ENCODE data around the gene CMTR1.
"Not testable (repeated sequence)": the region's sequence is repeated elsewhere in the genome, so short reads cannot be mapped to it uniquely, and the experiment has no call there.

Gene CMTR1

GRCh38 chr6:37432916-37433656 lies at the start of gene CMTR1:
TSS of gene CMTR1 (plus strand) at chr6:37433221. CDS start at chr6:37435630, 2,409 bp downstream.
- peak; percentile 99 for DNase-seq

DNA sequence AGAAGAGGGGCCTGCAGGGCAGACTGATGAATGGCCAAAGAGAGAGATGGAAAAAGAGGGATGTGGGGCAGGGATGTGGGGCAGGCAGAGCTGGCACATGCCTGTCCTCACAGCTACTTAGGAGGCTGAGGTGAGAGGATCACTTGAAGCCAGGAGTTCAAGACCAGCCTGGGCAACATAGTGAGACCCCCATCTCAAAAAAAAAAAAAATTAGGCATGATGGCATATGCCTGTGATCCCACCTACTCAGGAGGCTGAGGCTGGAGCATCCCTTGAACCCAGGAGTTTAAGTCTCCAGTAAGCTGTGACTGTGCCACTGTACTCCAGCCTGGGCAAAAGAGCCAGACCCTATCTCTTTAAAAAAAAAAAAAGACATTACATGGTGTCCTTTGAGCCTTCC lies 44.4 kb upstream of the CMTR1 start:
- no peak for DNase-seq

DNA sequence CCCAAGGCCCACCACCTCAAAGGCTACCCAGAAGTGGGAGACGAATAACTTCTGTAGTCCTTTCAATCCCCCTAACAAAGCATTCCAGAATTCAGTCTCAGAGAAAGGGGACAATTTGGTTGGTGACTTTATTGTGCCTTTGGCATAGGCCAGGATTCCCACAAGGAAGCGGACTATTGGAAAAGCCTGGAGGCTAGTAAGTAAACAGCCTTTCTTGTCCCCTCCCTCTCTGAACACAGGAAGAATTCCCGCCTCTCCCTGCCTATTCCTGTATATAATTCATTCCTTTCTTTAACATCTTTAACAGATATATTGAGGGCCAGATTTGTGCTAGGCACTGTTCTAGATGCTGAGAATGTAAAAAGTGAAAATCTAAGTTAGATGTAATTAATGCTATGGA lies 43.2 kb upstream of the CMTR1 start:
- no peak for DNase-seq

GRCh38 chr6:37391120-37391519 lies 41.9 kb upstream of the CMTR1 start:
- DNase-seq = no peak

DNA sequence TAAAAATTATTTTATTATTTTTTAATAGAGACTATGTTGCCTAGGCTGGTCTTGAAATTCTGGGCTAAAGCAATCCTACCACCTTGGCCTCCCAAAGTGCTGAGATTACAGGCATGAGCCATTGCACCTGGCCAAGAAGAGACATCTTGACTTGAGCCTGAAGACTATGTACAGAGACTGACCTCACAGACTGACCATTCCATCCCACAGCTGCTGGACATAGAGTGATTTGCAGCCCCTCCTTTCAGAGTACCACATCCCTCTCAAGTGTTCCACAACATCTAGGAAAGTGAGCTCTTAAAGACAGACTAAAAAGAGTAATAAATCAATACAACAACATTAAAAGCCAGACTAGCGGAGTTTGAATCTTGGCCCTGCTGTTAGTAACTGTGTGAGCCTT lies 40.2 kb upstream of the CMTR1 start:
- no peak for DNase-seq

GRCh38 chr6:37393381-37393929 lies 39.6 kb upstream of the CMTR1 start:
- DNase-seq = no peak

GRCh38 chr6:37396571-37397180 lies 36.3 kb upstream of the CMTR1 start:
- DNase-seq = no peak

DNA sequence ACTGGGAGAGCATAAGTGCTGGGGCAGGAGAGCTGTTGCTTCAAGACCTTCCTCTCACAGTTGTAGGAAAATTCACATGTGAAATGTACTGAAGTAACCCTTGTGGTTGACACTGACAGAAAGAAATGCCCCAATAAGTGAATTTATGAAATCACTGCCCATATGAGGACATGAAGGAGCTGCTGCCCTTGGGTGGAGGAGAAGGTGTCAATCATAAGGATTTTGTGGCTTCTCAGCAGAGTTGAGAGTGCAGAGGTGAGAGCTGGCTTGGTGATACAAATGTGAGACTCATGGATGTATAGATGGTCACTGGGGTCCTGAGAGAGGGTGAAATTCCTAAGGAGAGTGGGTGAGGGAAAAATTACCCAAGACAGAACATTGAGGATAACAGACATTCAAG lies 33.9 kb upstream of the CMTR1 start:
- no peak for DNase-seq

GRCh38 chr6:37399795-37400490 lies 33.1 kb upstream of the CMTR1 start:
- no peak for DNase-seq

GRCh38 chr6:37401658-37402057 lies 31.4 kb upstream of the CMTR1 start:
- not testable (repeated sequence) for DNase-seq

DNA sequence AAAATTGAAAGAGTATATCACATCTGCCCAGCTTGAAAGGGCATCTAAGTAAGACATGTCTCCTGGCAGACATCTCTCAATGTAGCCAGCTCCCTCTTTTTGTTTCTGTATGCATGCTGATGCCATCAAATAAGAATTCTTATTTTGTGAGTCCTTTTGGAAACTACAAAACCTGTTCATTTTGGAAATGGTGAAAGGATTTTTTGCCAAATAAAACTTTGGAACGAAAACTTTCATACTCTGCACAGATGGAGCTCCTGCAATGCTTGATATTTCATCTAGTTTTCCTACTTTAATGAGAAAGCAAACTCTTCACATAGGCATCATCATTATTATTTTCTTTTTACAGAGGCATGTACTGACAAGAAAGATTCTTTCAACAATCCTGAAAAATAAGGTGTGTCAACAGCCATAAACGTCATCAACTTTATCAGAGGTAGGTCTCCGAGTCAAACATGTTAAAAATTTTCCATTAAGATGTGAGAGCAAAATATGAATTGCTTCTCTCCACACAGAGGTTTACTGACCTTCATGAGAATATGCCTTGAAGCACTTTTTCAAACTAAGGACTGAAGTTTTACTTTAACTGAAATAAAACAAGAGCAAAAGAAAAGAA lies 26.2 kb upstream of the CMTR1 start:
- DNase-seq = no peak

DNA sequence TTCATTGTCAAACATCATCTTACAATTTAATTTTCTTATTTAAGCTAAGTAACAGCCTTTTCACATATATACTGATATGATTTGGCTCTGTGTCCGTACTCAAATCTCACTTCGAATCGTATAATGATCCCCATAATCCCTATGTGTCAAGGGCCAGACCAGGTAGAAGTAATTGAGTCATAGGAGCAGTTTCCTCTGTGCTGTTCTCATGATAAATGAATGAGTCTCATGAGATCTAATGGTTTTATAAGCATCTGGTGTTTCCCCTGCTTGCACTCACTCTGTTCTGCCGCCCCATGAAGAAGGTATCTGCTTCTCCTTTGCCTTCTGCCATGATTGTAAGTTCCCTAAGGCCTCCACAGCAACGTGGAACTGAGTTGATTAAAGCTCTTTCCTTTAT lies 25.1 kb upstream of the CMTR1 start:
- no peak for DNase-seq

DNA sequence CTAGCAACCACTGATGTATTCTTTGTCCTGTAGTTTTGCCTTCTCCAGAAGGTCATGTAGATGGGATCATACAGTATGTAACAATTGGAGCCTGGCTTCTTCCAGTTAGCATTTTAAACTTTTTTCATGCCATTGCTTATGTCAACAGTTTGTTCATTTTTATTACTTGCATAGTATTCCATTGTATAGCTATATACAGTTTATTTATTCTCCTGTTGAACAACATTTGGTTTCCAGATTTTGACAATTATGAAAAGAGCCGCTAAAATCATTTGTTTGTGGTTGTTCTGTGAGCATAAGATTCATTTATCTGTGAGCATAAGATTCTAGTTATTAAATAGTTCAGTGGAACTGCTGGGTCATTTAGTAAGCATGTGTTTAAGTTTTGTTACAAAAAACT lies 23.5 kb upstream of the CMTR1 start:
- DNase-seq = no peak

GRCh38 chr6:37417393-37417792 lies 15.6 kb upstream of the CMTR1 start:
- no peak for DNase-seq

- no peak for DNase-seq
Observed at GRCh38 chr6:37418722-37419121, 14.3 kb upstream of the CMTR1 start.

DNA sequence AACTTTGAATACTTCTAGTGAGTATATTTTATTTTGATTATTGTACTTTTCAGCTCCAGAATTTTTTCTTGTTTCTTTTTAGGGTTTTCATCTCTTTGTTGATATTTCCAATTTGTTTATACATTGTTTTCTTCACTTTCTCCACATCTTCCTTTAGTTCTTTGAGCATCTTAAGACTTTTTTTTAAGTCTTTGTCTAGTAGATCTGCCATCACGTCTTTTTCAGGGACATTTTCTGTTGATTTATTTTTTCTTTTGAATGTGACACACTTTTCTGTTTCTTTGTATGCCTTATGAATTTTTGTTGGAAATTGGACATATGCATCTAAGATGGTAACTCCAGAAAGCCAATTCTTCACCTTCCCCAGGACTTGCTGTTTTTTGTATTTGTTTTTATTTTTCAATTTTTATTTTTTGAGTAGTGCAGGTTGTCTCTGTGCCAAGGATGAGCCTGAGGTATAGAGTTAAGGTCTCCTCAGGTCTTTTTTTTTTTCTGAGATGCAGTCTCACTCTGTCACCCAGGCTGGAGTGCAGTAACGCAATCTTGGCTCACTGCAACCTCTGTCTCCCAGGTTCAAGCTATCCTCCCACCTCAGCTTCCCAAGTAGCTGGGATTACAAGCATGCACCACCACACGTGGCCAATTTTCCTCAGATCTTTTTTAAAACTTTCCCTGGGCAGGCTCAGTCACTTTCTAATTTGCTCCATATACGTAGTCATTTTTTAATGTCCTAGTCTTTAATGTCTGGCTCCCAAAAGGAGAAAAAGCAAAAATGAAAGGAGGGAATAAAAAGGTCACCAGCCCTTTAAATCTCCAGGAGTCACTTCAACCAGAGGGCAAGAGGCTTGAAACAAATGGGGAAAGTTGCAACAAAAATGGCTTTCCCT lies 6.7 kb upstream of the CMTR1 start:
- DNase-seq = no peak

- no peak for DNase-seq
Observed at GRCh38 chr6:37426945-37427510, 6.0 kb upstream of the CMTR1 start.

DNA sequence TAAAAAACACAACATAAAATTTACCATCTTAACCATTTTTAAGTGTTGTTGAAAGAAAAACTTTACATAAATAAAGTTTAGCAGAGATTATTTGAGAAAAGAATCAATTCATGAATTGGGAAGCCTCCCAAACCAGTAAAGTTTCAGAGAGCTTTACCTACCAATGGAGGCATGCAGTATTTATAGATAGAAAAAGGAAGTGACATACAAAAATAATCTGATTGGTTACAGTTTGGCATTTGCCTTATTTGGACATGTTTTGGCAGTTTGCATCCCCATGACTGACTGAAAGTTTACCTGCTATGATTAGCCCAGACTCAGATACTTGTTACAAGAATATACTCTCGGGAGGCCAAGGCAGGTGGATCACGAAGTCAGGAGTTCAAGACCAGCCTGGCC lies 3.7 kb upstream of the CMTR1 start:
- no peak for DNase-seq

DNA sequence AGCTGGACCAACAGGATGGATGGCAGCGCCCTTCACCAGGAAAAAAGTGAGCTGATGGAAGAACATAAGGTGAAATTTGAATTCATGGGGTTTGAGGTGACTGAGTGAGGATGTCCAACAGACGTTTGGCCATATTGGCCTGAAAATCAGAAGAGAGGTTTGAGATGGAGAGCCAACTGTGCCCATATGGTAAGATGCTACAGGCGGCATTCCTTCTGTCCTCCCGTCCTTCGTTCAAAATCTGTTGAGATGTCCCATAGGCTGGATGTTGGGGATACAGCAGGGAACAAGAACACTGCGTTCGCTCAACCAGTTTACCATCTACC lies 468 bp upstream of the CMTR1 start:
- DNase-seq = no peak

DNA sequence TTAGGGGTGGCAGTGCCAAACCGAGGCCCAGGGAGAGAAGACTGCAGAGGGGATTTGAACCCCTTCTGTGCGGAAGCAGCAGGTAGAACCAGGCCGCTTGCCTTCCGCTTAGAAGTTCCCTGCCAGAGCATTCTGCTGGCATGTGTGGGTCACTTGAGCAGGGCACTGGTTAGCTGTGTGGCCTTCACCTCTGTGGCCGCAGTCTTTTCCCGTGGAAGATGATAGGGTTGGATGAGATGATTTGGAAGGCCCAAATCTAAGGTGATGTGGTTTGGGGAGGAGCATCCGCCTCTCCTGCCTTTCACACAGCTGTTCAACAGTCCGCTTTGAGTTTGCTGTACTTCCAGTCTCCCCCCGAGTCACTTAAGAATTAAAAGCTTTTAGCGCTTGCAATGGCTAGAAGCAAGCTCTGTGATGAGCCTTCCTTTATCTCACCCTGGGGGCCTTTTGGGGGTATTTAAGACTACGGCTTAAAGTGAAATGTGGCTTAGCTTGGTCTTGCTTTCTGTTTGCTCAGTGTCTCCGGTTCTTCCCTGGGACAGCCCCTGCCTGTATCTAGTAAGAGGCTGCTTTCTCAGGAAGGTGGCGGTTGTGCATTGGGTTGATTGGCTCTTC lies 743 bp downstream of the CMTR1 start:
- peak; percentile 58 for DNase-seq

GRCh38 chr6:37435373-37435772 lies 2.4 kb downstream of the CMTR1 start:
- DNase-seq = no peak

- no peak for DNase-seq
Observed at GRCh38 chr6:37435816-37436215, 2.8 kb downstream of the CMTR1 start.

Data from stimulated activated CD8-positive, alpha-beta memory T cell treated with anti-CD3 and anti-CD28 coated beads, Interleukin-4, amount 100 ng/mL, for 48 hours (primary cell).